OCI-M2 (cell line): ENCODE results near the gene LITAFD.
"Not testable (repeated sequence)": the region's sequence is repeated elsewhere in the genome, so short reads cannot be mapped to it uniquely, and the experiment has no call there.

Source experiments
- DNase-seq: peaks from one replicate; lab custom pipeline; 2025; ENCODE audit not compliant: unreplicated experiment; lab: John Stamatoyannopoulos, UW

Gene LITAFD

GRCh38 chr16:8893976-8894690 lies 12.0 kb downstream of the LITAFD start:
- no peak for DNase-seq

- no peak for DNase-seq
Observed at GRCh38 chr16:8894736-8895334, 12.7 kb downstream of the LITAFD start.

DNA sequence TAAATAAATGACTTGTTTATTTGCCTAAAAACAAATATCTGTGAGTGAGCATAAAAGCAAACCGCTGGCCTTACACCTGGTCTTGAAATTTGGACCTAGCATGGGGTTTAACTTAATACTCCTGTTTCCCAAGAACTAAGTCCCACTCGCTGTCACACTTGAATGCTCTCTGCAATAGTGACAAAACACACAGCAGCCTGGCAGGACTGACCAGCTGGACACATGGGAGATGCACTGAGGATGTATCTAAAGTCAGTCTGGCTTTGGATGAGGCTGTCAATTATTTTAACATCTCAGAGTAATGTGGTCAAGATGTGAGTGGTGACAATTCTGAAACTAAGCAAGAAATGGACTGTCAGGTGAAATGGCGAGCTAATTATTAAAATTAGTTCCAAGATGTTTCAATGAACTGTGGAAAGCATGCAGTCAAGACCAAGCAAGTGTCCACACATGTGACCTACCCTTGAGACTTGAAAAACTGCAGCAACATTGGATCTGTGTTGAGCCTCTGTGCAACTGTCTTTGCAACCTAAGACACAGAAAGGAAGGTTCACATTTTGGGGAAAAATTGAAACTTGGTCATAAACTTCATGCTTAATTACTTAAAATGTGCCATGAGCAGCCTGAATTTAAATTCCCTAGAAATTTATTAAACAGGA lies 16.6 kb downstream of the LITAFD start:
- no peak for DNase-seq

GRCh38 chr16:8899709-8900317 lies 17.7 kb downstream of the LITAFD start:
- DNase-seq: no peak

GRCh38 chr16:8900343-8900742 lies 18.2 kb downstream of the LITAFD start:
- DNase-seq: no peak

- DNase-seq: no peak
Observed at GRCh38 chr16:8901320-8901861, 19.2 kb downstream of the LITAFD start.

GRCh38 chr16:8903004-8903403 lies 20.9 kb downstream of the LITAFD start:
- DNase-seq: no peak

- DNase-seq: no peak
Observed at GRCh38 chr16:8904018-8904430, 21.9 kb downstream of the LITAFD start.

DNA sequence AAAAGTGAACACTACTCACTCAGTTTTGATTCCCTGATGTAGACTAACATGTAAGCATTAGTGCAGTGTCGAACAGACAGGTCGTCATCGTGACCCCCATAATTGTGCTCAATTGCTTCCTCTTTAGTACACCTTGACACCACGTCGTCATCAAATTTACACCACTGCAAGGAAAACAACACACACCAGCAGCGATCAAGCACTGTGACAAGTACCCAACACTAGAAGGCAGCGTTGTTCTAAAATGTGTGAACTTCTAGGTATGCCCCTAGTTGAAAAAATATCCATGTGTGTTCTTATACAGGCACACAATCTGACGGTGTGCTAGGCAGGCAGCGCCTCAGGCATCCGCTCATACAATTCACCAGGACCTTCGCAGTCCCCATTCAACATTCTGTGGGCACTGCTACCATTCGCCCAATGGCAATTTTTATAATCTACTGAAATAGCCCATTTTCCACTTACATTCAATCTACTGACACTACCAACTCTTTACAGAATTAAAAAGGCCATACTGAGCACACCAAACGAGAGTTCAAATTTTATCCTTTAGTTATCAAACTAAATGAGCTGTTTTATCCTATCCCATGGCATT lies 23.1 kb downstream of the LITAFD start:
- no peak for DNase-seq

GRCh38 chr16:8905795-8906591 lies 23.8 kb downstream of the LITAFD start:
- DNase-seq: no peak

GRCh38 chr16:8907096-8907495 lies 24.9 kb downstream of the LITAFD start:
- no peak for DNase-seq

DNA sequence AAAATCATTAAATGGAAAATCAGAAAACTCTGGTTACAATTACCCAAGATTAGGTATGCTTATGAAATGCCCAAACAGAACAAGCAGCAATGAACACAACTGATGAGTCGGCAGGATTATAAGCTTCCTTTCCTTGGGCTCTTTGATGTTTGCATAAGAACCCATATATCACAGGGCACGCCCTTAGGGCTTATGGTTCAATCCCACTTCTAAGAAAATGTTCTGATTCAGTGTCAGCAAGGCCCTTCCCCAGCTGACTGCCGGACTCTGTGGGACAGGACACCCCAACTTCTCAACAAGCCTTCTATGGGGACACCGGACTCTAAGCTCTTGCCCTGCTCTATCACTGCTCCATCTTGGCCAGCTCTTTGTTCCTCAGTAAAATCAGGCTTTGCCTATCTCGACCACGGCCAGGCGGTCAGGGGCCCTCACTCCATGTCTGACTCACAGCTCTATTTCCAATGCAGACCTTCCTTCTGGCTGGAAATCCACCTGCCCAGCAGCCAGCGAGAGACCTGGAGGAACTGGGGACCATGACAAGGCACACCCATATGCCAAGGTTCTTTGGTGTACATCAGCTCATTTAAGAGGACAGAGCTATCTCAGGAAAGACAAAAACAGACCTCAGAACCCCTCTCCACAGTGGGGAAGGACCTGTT lies 26.8 kb downstream of the LITAFD start:
- no peak for DNase-seq

GRCh38 chr16:8910811-8911210 lies 28.7 kb downstream of the LITAFD start:
- no peak for DNase-seq

GRCh38 chr16:8912793-8913192 lies 30.6 kb downstream of the LITAFD start:
- DNase-seq: no peak

DNA sequence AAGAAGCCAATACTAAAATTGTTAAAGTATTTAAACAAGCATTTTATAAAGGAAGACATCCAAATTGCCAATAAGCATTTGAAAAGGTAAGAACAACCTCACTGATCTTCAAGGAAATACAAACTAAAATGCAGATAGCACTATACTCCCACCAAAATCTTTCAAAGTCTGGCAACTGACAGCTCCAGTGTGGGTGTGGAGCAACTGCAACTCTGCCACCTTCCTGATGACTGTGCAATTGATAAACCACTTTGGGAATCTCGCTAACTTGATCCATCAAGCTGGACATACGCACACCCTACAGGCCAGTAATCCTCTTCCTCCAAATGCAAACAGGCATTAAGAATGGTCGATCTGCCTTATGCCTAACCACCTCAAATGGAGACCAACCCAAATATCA lies 31.9 kb downstream of the LITAFD start:
- DNase-seq: no peak

- DNase-seq: no peak
Observed at GRCh38 chr16:8915722-8916301, 33.7 kb downstream of the LITAFD start.

- DNase-seq: no peak
Observed at GRCh38 chr16:8916541-8917225, 34.5 kb downstream of the LITAFD start.

- DNase-seq: not testable (repeated sequence)
Observed at GRCh38 chr16:8917336-8917735, 35.2 kb downstream of the LITAFD start.
